Measurements from ENCODE around the gene SLC17A9. TPM values are rescaled to one million over a fixed set of nuclear protein-coding genes. Genes with fewer than 3 reads are reported as not detected.

Gene SLC17A9
- polyA plus RNA-seq, 5 donors: 1.6 to 4.5 (median 4.0) TPM

DNA sequence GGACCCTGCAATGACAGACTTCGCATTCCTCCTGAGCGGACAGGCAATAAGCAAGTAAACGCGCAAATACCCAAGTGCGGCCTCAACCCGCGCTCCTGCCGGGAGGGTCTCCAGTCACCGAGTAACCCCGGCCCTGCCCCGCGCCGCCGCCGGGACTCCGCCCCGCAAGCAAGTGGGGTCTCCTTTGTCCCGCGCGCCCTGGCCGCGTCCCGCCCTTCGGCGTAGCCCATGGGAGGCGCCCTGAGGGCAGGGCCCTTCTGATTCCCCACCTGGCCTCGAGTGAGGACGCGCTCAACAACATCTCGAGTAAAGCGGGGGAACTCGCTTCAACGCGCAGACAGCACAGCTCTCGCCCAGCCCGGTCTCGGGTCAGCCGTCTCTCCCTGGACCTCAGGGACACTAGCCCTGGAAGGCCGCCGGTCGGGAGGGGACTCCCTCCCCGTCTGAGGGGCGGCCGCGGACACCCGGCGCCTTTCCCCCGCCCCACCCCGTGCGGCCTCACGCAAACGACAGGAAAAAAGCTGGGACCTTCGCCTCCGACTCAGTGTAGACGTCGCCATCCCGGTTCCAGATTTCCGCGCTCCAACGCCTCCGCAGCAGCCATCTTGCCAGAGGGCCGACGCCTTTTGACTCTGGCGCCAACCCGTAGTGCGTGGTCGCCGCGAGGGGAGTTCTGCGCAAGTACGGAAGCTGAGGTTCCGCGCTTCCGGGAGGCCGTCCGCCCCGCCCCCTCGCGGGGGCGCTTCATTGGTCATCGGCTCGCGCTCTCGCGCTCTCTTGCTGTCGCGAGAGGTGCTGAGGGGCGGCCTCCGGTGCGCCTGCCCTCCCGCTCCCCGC lies 15.0 kb upstream of the SLC17A9 start:
- DNase-seq: peak; percentile 97

DNA sequence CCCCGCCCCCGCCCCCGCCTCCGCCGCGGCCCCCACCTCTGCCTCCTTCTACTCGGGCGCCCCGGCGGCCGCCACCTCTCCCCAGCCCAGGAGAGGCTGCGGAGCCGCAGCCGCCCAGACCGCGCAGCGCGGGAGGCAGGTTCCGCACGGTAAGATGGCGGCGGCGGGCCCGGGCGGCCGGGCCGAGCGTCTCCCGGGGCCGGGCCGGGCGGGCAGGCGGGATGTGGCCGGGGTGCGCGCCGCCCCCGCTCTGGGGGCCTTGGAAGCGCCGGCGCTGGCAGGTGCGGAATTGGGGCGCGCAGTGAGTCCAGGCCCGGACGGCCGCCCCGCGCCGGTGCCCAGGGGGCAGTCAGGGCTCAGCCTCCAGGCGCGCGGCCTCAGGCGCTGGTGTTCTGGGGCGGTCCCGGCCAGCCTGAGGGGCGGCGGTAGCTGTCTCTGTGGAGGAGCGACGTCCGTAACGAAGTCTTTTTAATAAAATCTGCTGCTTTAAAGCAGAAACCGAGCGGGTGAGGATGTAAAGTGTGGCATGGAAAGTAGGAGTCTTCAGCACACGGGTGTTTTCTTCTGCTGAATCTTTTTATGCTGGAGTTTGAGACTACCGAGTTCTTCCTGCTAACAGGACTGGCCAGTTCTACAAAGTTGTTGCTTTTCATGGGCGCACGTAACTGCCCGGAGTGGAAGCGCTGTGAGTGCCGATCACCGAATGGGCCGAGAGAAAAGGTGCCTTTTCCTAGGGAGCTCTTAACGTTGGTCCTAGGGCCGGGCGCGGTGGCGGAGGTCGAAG lies 14.2 kb upstream of the SLC17A9 start, which contains the start of gene GID8:
Gene GID8, plus strand, starts transcription at position 43 of the 784 bp plus-strand sequence. CDS start 3,356 bp downstream, outside the sequence.
- DNase-seq: peak in 1 of 2 donors; percentile 29

DNA sequence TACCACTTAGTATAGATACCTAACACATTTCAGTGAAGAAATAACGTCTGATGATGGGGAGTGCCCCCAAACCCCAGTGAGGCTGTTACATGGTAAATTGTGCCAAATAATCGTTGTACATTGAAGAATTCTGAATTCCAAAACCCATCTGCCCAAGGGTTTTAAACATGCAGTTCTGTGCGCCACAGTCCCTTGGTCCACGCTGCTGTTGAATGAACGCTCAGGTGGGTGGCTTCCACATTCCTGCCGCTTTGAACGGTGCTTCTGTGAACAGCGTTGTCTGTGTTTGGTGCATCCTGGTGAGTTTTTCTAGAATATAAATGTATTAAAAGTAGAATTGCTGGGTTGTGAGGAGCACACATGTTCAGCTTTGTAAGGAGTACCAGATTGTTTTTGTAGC lies 11.6 kb upstream of the SLC17A9 start:
- DNase-seq: no peak

DNA sequence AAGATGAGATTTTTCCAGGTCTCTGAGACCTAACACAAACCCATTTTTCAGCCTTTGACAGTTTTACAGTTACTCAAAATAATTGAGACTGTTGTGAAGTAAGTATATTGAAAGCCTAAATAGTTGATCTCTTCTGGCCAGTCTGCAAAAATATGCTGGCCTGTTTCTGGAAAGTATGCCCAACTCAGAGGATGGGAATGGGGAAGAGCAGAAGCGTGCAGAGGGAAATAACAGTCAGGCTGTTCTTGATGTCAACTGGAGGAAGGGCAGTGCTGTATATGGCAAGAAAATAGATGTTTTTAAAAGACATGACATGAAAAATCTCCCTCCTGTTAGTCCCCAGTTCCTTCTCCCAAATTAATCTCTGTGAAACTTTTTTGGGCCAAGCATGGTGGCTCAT lies 10.7 kb upstream of the SLC17A9 start:
- no peak for DNase-seq

DNA sequence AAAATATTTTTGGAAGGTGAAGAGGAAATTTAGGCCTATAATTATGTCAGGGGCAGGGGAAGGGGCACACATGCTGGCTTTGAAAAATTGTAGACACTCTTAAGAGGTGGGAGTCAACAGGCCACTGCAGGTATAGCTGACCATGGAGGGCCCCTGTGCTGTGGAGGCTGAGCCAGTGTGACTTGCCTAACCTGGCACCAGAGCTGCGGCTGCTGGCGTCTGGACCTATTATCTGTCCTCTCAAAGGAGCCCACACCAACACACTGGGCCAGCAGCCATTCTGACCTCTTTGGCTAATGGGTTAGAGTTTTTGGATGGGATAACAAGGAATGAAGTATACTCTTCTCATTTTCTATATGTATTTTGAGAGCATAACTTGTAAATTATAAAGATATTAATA lies 10.1 kb upstream of the SLC17A9 start:
- DNase-seq: no peak

DNA sequence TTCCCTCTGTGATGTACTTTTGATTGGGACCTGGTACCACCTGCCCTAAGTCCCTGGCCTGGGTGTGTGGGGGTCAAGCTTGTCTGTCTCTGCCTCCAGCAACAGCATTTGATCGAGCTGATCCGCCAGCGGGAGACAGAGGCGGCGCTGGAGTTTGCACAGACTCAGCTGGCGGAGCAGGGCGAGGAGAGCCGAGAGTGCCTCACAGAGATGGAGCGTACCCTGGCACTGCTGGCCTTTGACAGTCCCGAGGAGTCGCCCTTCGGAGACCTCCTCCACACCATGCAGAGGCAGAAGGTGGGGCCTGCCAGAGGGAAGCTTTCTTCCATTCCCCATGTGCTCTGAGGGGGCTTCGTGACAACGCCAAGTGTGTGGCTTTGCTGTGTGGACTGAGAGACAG lies 9.1 kb upstream of the SLC17A9 start:
- no peak for DNase-seq

DNA sequence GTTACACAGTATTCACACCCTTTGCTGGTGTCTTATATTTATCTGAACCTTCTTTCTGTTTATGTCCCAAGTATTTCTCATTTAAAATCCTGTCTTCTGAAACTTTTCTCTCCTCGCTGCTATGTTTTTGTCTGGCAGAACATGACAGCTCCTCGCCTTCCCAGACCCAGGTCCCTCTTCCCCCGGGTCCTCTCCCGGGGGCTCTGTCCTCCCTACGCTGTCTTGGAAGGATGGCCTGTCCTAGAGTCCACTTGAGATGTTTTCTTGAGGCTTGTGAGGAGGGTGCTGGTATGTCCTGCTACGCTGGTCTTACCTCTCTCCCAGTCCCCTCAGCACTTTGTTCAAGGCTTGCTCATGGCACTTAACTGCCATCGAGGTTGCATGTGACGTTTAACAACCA lies 8.3 kb upstream of the SLC17A9 start:
- no peak for DNase-seq

DNA sequence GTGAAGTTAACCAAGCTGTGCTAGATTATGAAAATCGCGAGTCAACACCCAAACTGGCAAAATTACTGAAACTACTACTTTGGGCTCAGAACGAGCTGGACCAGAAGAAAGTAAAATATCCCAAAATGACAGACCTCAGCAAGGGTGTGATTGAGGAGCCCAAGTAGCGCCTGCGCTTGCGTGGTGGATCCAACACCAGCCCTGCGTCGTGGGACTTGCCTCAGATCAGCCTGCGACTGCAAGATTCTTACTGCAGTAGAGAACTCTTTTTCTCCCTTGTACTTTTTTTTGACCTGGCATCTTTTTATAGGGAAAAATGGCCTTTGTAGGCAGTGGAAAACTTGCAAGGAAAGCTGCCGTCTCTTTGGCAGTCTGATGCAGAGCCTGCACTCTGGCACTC lies 7.8 kb upstream of the SLC17A9 start:
- no peak for DNase-seq

DNA sequence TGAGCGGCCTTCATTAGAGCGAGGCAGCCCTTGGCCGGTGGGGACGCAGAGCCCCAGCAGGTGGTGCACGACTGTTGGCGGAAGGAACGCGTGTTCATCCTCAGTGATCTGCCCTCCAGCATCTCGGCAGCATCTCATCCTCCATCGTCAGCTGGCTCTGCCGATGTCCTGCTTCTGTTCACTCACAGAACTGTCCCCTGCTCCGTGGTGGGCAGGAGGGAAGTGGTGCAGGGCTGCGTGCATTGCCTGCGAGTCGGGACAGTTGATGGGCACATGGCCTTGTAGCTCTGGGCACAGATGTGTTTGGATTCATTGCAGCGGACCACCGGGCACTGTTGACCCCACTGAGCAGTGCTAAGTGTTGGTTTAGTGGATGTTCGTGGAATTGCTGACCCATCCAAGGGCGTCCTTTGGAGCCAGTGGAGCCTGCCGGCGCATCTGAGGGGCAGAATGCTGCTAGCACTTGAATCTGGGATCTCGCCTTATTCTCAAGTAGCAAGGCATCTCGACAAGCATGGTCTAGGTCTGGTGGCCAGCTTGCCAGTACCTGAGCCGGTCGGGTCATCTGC lies 6.7 kb upstream of the SLC17A9 start:
- no peak for DNase-seq

DNA sequence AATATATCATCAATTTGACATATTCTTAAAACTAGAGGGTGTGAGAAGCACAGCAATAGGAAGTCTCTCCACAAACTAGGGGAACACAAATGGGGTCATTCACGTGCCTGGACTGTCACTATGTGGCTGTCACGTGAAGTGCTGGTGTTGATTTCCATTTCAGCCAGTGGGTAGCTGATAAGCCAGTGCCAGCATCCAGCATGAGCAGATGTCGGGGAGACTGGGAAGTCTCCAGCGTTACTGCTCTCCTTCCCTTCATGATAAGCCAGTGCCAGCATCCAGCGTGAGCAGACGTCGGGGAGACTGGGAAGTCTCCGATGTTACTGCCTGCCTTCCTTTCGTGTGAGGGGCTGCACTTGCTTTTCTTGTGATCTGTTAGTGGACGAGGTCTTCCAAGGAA lies 5.6 kb upstream of the SLC17A9 start:
- DNase-seq: no peak

DNA sequence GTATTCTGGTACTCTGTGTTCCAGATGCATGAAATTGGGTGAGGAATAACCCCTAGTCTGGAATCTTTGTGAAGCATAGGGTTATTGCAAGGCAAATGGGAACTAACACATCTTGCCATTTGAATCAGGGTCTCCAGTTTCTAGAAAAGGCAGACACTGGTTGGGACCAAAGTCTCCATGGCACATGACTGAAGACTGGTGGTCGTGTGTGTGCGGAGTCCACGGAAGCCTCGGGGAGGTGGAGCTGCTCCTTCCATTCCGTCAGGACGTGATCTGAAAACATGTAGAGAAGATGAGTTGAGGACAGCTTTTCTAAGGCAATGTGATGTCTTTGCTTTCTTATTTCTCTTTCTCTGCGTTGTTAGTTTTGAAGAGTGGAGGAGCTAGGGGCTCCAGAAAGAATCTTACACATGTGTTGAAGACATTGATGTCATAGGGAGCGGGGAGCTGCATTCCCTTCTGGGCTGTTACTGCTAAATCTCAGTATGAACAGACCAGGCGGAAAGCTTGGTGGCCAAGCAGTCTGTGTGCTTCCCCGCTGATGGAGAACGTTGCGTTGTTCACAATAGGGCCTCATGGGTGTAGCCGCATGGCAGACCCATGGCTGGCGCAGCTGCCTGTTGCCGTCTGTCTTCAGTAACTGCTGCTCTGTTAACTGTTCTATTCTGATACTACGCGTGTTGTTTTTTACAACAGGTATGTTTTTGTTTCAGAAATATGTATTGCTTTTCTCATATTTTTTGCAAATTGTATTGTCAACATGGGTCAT lies 4.8 kb upstream of the SLC17A9 start:
- DNase-seq: no peak

DNA sequence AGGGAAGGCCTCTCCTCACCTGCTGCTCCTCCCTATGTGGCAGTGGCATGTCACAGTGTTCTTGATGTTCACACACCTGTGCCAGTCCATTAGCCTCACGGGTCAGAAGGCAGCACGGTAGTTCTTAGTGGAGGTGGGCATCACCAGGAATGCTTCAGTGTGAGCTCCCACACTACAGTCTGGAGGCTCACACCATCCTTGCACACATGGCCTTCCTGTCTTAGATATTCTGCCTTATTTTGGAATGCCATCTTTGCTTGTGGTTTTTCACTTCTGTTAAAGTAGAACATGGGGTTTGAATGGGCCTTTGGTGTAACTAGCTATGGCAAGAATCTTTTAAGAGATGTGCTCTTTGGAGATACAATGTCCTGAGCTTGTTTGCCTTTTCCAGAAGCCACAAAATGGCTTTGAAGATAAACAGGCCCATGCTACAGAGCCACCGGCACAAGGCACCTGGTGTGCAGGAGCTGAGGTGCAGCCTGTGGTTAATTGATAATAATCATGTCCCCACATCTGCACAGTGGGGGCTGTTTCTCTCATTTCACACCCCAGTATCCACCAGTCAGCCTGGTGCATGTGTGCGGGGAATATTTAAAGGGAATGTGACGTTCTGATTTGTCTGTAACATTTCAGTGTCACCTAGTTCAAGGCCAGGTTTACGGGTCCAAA lies 3.2 kb upstream of the SLC17A9 start:
- no peak for DNase-seq

DNA sequence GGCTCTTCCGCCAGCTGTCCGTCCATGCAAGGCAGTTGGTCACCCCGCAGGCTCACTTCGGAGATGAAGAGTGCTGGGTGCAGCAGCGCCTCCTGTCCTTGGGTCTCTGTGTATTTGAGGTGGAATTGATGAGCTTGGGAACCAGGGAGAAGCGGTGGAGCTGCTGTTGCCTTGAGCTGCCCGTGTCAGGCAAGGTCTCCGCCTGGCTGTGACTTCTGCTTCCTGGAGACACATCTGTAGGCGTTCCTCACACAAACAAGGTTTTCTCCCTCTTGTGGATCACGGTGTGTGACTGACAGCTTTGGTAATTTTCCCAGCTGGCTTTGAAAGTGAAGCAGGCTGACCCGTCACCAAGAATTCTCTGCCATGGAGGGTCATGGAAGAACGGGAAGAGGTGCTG lies 2.5 kb upstream of the SLC17A9 start:
- no peak for DNase-seq

DNA sequence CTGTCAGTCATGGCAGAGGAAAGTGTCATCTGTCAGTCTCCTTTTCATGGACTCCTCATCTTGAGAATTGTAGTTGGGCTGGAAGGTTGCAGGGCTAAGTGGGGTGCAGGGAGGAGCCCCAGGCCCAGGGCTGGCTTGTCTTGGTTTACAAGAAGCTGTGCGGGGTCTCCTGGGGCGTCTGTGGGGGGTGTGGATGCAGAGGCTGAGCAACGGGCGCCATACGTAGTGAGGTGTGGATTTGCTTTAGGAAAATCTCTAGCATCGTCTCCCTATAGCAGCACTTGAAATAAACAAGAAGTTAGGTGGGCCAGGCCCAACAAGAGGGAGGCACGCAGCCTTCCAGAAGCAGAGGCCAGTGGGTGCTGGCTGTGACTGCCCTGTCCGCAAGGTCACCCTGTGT lies 1.8 kb upstream of the SLC17A9 start:
- no peak for DNase-seq

DNA sequence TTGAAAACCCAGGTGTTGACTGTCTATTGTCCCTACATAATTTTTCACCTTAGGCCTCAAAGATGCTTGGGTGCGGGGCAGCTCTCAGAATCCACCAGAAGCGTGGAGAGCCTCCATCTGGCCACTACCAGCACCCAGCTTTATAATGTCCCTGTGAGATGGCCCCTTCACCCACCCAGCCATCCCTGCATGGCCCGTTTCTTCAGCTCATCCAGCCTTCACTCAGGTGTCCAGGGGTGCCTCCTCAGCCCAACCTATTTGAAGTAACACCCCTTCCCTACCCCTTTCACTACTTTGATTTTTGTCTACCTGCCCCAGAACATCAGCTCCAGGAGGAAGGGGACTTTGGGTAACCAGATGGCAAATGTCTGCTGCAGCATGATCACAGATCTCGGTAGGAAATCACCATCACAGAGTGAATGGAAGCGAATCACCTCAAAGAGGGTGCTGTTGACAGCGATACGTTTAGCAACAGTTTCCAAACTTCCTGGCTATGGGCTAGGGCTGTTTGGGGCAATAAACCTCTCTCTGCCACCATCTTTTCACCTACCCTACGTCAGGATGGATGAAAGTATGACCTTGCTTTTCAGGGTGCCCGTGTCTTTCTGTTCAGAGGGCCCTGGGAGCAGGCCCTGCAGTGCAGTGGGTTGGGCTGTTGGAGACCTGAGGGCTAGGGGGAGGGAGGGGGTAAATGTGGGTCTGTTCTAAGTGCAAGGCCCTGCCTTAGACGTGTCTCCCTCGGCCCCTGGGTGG lies 1.2 kb upstream of the SLC17A9 start:
- no peak for DNase-seq

DNA sequence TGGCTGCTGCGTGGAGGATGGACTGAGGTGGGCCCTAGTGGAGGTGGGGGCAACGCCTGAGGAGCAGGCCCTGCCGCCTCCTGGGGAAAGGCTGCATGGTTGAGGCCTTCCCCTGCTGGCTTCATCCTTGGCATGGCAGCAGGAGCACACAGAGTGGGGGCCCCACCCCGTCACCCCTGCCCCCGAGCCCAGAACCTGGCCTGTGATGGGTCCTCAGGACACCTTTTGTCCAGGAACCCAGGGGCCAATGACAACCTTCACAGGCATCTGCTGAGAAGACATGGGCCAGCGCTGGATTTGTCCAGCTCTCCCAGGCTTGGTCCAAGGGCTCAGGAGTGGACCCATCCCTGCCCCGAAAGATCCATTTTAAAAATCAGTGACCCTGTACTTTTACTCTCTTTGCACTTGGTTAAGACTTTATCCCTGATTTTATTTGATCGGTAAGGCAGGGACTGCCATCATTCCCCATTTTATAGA lies 575 bp upstream of the SLC17A9 start:
- DNase-seq: no peak

DNA sequence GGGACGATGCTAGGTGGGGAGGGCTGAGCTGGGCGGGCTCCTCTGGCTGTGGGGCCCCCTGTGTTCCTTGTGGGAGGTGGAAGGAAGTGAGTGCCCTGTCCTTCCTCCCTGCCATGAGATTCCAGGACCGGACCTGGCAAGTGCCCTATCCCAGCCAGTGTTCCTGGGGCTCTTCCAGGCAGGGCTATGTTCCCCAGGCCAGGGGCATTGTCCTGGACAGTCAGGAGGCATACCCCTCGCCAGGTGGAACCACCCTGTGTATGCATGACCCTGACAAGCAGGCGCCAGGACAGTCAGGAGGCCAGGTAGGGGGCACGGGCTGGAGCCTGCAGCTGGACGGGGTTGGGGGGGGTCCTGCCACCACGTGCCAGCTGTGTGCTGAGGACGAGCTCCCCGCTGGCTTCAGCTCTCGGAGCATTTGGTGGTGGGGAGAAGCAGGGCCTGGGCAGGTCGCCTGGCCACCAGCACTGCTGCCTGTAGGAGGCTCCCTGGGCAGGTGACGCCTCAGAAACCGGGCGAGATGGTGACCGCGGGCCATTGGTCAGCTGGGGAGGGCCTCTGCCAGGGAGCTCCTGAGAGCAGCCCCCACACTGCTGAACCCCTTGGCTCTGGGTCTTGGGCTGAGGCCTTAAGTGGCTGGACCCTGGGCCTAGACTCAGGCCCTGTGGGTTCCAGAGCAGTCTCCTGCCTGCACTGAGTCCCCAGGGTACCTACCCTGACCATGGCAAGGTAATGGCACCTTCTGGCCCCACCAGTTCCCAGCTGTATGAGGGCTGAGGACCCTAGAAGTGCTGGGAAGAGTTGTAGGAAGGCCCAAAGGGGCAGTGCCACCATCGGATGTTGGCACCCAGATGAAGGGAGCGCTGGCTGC lies 694 bp downstream of the SLC17A9 start:
- no peak for DNase-seq

DNA sequence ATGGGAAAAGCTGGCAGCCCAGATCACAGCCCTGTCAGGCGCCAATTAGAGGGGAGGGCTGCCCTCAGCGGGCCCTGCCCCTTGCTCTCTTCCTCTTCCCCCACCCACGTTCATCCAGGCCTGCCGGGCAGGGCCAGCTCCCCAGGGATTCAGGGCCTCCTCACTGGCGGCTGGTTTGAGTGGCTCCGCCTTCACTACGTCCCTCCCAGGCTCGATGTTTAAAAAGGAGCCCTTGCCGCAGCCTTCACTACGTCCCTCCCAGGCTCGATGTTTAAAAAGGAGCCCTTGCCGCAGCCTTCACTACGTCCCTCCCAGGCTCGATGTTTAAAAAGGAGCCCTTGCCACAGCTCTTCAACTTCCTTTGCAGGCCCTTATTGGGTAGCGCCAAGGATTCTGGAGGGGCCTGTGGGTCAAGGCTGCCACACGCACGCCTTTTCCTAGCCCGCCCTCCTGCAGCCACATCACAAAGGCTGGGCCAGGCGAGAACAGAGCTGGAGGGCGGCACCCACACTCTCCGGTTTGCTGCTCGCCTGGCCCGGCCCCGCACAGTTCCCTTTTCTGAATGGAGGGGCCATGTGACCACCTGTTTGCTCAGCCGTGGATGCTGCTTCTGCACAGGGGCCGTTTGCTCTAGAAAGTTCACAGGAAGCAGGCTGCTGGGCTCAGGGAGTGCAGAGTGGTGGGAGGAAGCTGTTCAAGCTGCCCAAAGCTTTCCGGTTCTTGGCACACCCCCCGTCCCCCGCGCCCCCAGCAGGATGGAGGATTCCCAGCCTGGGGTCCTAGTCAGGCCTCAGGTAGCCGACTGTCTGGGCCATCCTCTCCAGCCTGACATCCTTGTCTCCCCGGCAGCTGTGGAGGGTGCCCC lies 1.6 kb downstream of the SLC17A9 start:
- DNase-seq: peak; percentile 68 to 71
